ENCODE data around the gene KRIT1. TPM values are rescaled to one million over a fixed set of nuclear protein-coding genes. Genes with fewer than 3 reads are reported as not detected.

The KRIT1 gene
- polyA plus RNA-seq, 1 of the 3 experiments (the other 2 are of a cell fraction), result 38.5 TPM

DNA sequence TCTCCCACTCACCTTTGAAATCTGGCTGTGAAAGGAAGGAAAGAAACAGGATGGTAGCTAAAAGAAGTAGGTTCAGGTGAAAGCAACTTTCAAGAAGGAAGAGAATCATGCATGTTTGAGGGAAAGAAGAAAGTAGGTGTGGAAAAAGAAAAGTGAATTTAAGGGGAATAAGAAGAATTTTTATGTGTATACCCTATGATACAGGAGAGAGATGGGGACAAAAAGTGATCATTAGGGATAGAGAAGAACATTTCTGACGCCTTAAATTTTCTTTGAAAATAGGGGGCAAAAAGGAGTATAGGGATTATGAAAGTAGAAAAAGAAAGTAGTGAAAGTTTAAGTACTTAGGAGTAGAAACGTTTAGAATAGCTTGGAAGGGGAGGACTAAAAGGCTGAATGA, 15.2 kb downstream of the KRIT1 start:
- CTCF ChIA-PET, result interaction anchor here (0.9 to 1.7 kb wide), 3 partner anchors 16 to 194 kb away, joined by 3 to 6 read pairs (median 4); partner anchors contain the start of gene LRRD1

DNA sequence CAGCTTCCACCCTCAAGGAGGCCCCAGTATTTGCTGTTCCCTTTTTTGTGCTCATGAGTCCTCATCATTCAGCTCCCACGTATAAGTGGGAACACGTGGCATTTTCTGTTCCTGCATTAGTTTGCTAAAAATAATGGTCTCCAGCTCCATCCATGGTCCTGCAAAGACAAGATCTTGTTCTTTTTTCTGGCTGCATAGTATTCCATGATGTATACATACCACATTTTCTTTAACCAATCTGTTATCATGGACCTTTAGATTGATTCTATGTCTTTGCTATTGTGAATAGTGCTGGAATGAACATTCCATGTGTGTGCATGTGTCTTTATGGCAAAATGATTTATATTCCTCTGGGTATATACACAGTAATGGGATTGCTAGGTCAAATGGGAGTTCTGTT, 17.0 kb downstream of the KRIT1 start:
- Histone ChIP-seq H4K20me1 (ENCODE audit: insufficient read depth) (no peaks in the 10 kb centered on the region), H3K27me3 (ENCODE audit: insufficient read depth) (no peaks in the 10 kb centered on the region)
- CTCF ChIA-PET, result interaction anchor here (1.3 to 1.7 kb wide), 2 partner anchors 49 to 219 kb away, joined by 3 to 6 read pairs; partner anchors contain the start of genes GATAD1 and LRRD1

More for the DNA sequence above, 15.2 kb downstream of the KRIT1 start:
- Histone ChIP-seq H3F3A (replicated peaks; ENCODE audit: insufficient read depth) (peaks cover 3% of the 10 kb centered on the region), H3K27me3 (ENCODE audit: insufficient read depth) (no peaks in the 10 kb centered on the region), H3K4me2 (no peak overlapping the region), H3K79me2 (ENCODE audit: insufficient read depth) (no peaks in the 10 kb centered on the region), H3K9me2 (no peaks in the 10 kb centered on the region), H3K4me3 (ENCODE audit: low read depth in 2 of 2, low read length in 1 of 2) (no peak overlapping the region), H3K36me3 (replicated peaks in 1 of 2; ENCODE audit: control insufficient read depth in 1 of 2, insufficient read depth in 2 of 2, low read length in 1 of 2) (peaks cover 64 to 89% of the 10 kb centered on the region in 2 experiments), H3K9me3 (no peaks in the 10 kb centered on the region), H2AFZ (ENCODE audit: low read depth) (no peak overlapping the region), H3K9ac (no peak overlapping the region), H4K20me1 (ENCODE audit: insufficient read depth) (no peaks in the 10 kb centered on the region), H3K4me1 (ENCODE audit: control insufficient read depth in 1 of 2, insufficient read depth in 2 of 2, low read depth in 1 of 2, low read length in 1 of 2) (no peaks in the 10 kb centered on the region), H3K27ac (ENCODE audit: low read depth in 2 of 2, low read length in 1 of 2) (no peak overlapping the region)
- 81% methylated on average over 2 of the region's 2 CpGs for WGBS (ENCODE audit: low lambda C conversion rate)
- DNase-seq, result no peak
- TF ChIP-seq, protein P1, sequence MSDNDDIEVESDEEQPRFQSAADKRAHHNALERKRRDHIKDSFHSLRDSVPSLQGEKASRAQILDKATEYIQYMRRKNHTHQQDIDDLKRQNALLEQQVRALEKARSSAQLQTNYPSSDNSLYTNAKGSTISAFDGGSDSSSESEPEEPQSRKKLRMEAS (IDR thresholded peaks at IDR 0.05; ENCODE audit: low read depth), result no peak
- TF ChIP-seq GATA2 (CRISPR knock-in tag; IDR thresholded peaks at IDR 0.05), result no peak
- TF ChIP-seq POLR2AphosphoS5 (IDR thresholded peaks at IDR 0.05; ENCODE audit: low read depth, low read length), result no peak
- TF ChIP-seq, protein P2, sequence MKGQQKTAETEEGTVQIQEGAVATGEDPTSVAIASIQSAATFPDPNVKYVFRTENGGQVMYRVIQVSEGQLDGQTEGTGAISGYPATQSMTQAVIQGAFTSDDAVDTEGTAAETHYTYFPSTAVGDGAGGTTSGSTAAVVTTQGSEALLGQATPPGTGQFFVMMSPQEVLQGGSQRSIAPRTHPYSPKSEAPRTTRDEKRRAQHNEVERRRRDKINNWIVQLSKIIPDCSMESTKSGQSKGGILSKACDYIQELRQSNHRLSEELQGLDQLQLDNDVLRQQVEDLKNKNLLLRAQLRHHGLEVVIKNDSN (IDR thresholded peaks at IDR 0.05; ENCODE audit: borderline replicate concordance, low read depth), result no peak
- TF ChIP-seq SMC3 (IDR thresholded peaks at IDR 0.05; ENCODE audit: low read depth, low read length), result no peak
- TF ChIP-seq, protein P3, sequence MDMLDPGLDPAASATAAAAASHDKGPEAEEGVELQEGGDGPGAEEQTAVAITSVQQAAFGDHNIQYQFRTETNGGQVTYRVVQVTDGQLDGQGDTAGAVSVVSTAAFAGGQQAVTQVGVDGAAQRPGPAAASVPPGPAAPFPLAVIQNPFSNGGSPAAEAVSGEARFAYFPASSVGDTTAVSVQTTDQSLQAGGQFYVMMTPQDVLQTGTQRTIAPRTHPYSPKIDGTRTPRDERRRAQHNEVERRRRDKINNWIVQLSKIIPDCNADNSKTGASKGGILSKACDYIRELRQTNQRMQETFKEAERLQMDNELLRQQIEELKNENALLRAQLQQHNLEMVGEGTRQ (IDR thresholded peaks at IDR 0.05; ENCODE audit: borderline replicate concordance, low read depth, low read length), result no peak
- no peak for TF ChIP-seq FOXJ3 (CRISPR knock-in tag; IDR thresholded peaks at IDR 0.05)
- TF ChIP-seq SIN3A (IDR thresholded peaks at IDR 0.05; ENCODE audit: borderline replicate concordance, low read depth, low read length), result no peak
- no peak for TF ChIP-seq NRF1 (IDR thresholded peaks at IDR 0.05; ENCODE audit: low read depth, low read length)
- POLR2A ChIA-PET, result no interaction called here

More for the DNA sequence above, 17.0 kb downstream of the KRIT1 start:
- no peaks in the 10 kb centered on the region for H3K79me2 ChIP-seq (ENCODE audit: insufficient read depth)
- H3K4me3 ChIP-seq (ENCODE audit: low read depth in 2 of 2, low read length in 1 of 2), result no peak overlapping the region
- no peak for TF ChIP-seq NFIC (IDR thresholded peaks at IDR 0.05; ENCODE audit: borderline replicate concordance)
- TF ChIP-seq EP300 (IDR thresholded peaks at IDR 0.05; ENCODE audit: borderline replicate concordance in 1 of 2, low read depth in 1 of 2, low read length in 1 of 2), result no peak
- no peak for TF ChIP-seq ELF1 (IDR thresholded peaks at IDR 0.05)
- TF ChIP-seq, protein P4, sequence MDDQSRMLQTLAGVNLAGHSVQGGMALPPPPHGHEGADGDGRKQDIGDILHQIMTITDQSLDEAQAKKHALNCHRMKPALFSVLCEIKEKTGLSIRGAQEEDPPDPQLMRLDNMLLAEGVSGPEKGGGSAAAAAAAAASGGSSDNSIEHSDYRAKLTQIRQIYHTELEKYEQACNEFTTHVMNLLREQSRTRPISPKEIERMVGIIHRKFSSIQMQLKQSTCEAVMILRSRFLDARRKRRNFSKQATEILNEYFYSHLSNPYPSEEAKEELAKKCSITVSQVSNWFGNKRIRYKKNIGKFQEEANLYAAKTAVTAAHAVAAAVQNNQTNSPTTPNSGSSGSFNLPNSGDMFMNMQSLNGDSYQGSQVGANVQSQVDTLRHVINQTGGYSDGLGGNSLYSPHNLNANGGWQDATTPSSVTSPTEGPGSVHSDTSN (IDR thresholded peaks at IDR 0.05), result no peak
- no peak for TF ChIP-seq FOXM1 (IDR thresholded peaks at IDR 0.05; ENCODE audit: low read depth)
- no peak for TF ChIP-seq YY1 (IDR thresholded peaks at IDR 0.05; ENCODE audit: low read depth)
- TF ChIP-seq, protein P1 (IDR thresholded peaks at IDR 0.05; ENCODE audit: low read depth), result no peak
- TF ChIP-seq, protein P5, sequence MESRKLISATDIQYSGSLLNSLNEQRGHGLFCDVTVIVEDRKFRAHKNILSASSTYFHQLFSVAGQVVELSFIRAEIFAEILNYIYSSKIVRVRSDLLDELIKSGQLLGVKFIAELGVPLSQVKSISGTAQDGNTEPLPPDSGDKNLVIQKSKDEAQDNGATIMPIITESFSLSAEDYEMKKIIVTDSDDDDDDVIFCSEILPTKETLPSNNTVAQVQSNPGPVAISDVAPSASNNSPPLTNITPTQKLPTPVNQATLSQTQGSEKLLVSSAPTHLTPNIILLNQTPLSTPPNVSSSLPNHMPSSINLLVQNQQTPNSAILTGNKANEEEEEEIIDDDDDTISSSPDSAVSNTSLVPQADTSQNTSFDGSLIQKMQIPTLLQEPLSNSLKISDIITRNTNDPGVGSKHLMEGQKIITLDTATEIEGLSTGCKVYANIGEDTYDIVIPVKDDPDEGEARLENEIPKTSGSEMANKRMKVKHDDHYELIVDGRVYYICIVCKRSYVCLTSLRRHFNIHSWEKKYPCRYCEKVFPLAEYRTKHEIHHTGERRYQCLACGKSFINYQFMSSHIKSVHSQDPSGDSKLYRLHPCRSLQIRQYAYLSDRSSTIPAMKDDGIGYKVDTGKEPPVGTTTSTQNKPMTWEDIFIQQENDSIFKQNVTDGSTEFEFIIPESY (IDR thresholded peaks at IDR 0.05; ENCODE audit: borderline replicate concordance, low read depth), result no peak
- no peak for TF ChIP-seq MEF2A (IDR thresholded peaks at IDR 0.05; ENCODE audit: borderline replicate concordance, low read depth)
- no peak for TF ChIP-seq RAD21 (IDR thresholded peaks at IDR 0.05; ENCODE audit: low read length)
- TF ChIP-seq RXRA (IDR thresholded peaks at IDR 0.05; ENCODE audit: borderline replicate concordance, low read depth), result no peak
- TF ChIP-seq SMC3 (IDR thresholded peaks at IDR 0.05; ENCODE audit: low read depth, low read length), result no peak
- no peak for TF ChIP-seq FOSL2 (IDR thresholded peaks at IDR 0.05; ENCODE audit: borderline replicate concordance, low read depth)
- TF ChIP-seq, protein P6, sequence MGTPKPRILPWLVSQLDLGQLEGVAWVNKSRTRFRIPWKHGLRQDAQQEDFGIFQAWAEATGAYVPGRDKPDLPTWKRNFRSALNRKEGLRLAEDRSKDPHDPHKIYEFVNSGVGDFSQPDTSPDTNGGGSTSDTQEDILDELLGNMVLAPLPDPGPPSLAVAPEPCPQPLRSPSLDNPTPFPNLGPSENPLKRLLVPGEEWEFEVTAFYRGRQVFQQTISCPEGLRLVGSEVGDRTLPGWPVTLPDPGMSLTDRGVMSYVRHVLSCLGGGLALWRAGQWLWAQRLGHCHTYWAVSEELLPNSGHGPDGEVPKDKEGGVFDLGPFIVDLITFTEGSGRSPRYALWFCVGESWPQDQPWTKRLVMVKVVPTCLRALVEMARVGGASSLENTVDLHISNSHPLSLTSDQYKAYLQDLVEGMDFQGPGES (IDR thresholded peaks at IDR 0.05; ENCODE audit: low read depth, low read length), result no peak
- no peak for TF ChIP-seq GATA2 (CRISPR knock-in tag; IDR thresholded peaks at IDR 0.05)
- no peak for TF ChIP-seq RCOR1 (IDR thresholded peaks at IDR 0.05; ENCODE audit: low read length)
- no peaks in the 10 kb centered on the region for H3K9me2 ChIP-seq
- no peak for DNase-seq
- no peak overlapping the region for H3K27ac ChIP-seq (ENCODE audit: low read depth in 2 of 2, low read length in 1 of 2)
- peaks cover 55 to 89% of the 10 kb centered on the region in 2 experiments for H3K36me3 ChIP-seq (replicated peaks in 1 of 2; ENCODE audit: control insufficient read depth in 1 of 2, insufficient read depth in 2 of 2, low read length in 1 of 2)
- 92% methylated on average over 2 of the region's 2 CpGs for WGBS (ENCODE audit: low lambda C conversion rate)
- no peak overlapping the region for H3K9ac ChIP-seq
- POLR2A ChIA-PET, result no interaction called here
- no peaks in the 10 kb centered on the region for H3K9me3 ChIP-seq
- H3K4me2 ChIP-seq, result no peak overlapping the region
- H2AFZ ChIP-seq (ENCODE audit: low read depth), result no peak overlapping the region
- H3K4me1 ChIP-seq (ENCODE audit: control insufficient read depth in 1 of 2, insufficient read depth in 2 of 2, low read depth in 1 of 2, low read length in 1 of 2), result no peaks in the 10 kb centered on the region
- peaks cover 7% of the 10 kb centered on the region for H3F3A ChIP-seq (replicated peaks; ENCODE audit: insufficient read depth)
